K562 (cell line): ENCODE data around the gene HOXC12. TPM values are rescaled to one million over a fixed set of nuclear protein-coding genes. Genes with fewer than 3 reads are reported as not detected.

Experiments
- ATAC-seq: fragments of 200-7000 bp; cut with Tn5 transposase; 3 replicates; pipeline ENCODE4 v1.9.1; 2020; ENCODE audit warnings: moderate library complexity
- BruUV-seq: library from RNA; stranded (reverse); fragments of 400-500 nt; replicated peaks from 2 replicates; lab custom pipeline; 2021; lab: Mats Ljungman, UMichigan
- CTCF ChIA-PET: fragments of 300-600 bp; formaldehyde crosslinking; extraction: SDS; loops from one replicate; lab custom pipeline; 2021; ENCODE audit warnings: low intra/inter-chr PET ratio; lab: Yijun Ruan, JAX
- POLR2A ChIA-PET: fragments of 300-600, 350-650 bp; sonication (Branson Sonifier 250); formaldehyde crosslinking; extraction: SDS; loops from one replicate; lab custom pipeline; 2021; ENCODE audit warnings: antibody characterized with exemption, inconsistent platforms; lab: Yijun Ruan, JAX
- DNase-seq, 4 experiments: peaks; one replicate each; pipeline versions ENCODE4 v3.0.0 to v3.0.0-alpha.2; 2011 to 2018; ENCODE audit warnings: low spot score in 3 of 4, mixed read lengths in 3 of 4; ENCODE audit errors: extremely low read depth in 1 of 4
- FAIRE-seq: peaks from 2 replicates; lab custom pipeline; 2011; peaks lifted over from hg19 to GRCh38; lab: Jason Lieb, UNC
- H2AFZ ChIP-seq: 2 replicates; pipeline ENCODE4 v1.6.0; 2011; ENCODE audit warnings: low read depth, low read length, control low read depth, inconsistent platforms
- H3K27ac ChIP-seq: fragments of 200-600 bp; 3 replicates; pipeline ENCODE4 v1.8.0; 2011; ENCODE audit warnings: low read depth, mild to moderate bottlenecking, control low read depth, inconsistent platforms, low read length, moderate library complexity, mixed read lengths; ENCODE audit errors: extremely low read depth
- H3K27me3 ChIP-seq, 2 experiments: fragments of 300-600 bp in 1 of 2; 2 replicates in 1 of 2; 3 replicates in 1 of 2; pipeline versions ENCODE4 v1.6.0 to v1.8.0; 2011; ENCODE audit warnings: inconsistent platforms in 2 of 2, low read length in 2 of 2, mild to moderate bottlenecking in 1 of 2, mixed read lengths in 1 of 2, moderate library complexity in 1 of 2; ENCODE audit not compliant: control insufficient read depth in 2 of 2, insufficient read depth in 2 of 2
- H3K36me3 ChIP-seq: fragments of 300-600 bp; 3 replicates; pipeline ENCODE4 v1.8.0; 2011; ENCODE audit warnings: mild to moderate bottlenecking, low read length, inconsistent platforms; ENCODE audit not compliant: control insufficient read depth, insufficient read depth
- H3K4me1 ChIP-seq, 2 experiments: fragments of 200-600 bp in 1 of 2; replicated peaks in 1 of 2; 2 replicates in 1 of 2; 3 replicates in 1 of 2; pipeline versions ENCODE4 v1.5.1 to v1.8.0; 2011; ENCODE audit warnings: inconsistent platforms in 2 of 2, low read length in 2 of 2, mild to moderate bottlenecking in 1 of 2, mixed read lengths in 1 of 2, moderate library complexity in 1 of 2; ENCODE audit not compliant: control insufficient read depth in 2 of 2, insufficient read depth in 2 of 2
- H3K4me2 ChIP-seq: 2 replicates; pipeline ENCODE4 v1.6.1; 2011; ENCODE audit warnings: low read length, control low read depth, inconsistent platforms, mixed read lengths; ENCODE audit not compliant: insufficient read depth
- H3K4me3 ChIP-seq: fragments of 200-600 bp; sonication (generic), shearing (Covaris generic); 2 replicates; pipeline ENCODE4 v1.5.1; 2016; ENCODE audit warnings: control low read depth, inconsistent platforms
- H3K79me2 ChIP-seq: fragments of 200-600 bp; 3 replicates; pipeline ENCODE4 v1.8.0; 2011; ENCODE audit warnings: low read length, inconsistent platforms; ENCODE audit not compliant: control insufficient read depth, insufficient read depth
- H3K9ac ChIP-seq, 2 experiments: 2 replicates each; pipeline versions ENCODE4 v1.6.0 to v1.6.1; 2011; ENCODE audit warnings: low read depth in 2 of 2, low read length in 2 of 2, control low read depth in 1 of 2, inconsistent platforms in 1 of 2, mild to moderate bottlenecking in 1 of 2, mixed read lengths in 1 of 2; ENCODE audit not compliant: insufficient read depth in 1 of 2
- H3K9me1 ChIP-seq: one replicate; pipeline ENCODE4 v1.6.0; 2011; ENCODE audit warnings: inconsistent platforms, mild to moderate bottlenecking, low read length, moderate library complexity; ENCODE audit not compliant: control insufficient read depth, insufficient read depth
- H3K9me3 ChIP-seq: replicated peaks from 2 replicates; pipeline ENCODE4 v1.5.1; 2011; ENCODE audit warnings: low read depth, low read length, inconsistent platforms; ENCODE audit not compliant: control insufficient read depth, insufficient read depth
- H4K20me1 ChIP-seq: replicated peaks from 2 replicates; pipeline ENCODE4 v1.6.1; 2011; ENCODE audit warnings: low read length, inconsistent platforms, mixed read lengths; ENCODE audit not compliant: control insufficient read depth, insufficient read depth
- CBX2 ChIP-seq: fragments of 200-600 bp; sonication (generic); IDR thresholded peaks from one replicate; pipeline ENCODE4 v1.6.1; 2012; ENCODE audit warnings: mild to moderate bottlenecking, low read length, inconsistent platforms; ENCODE audit not compliant: insufficient read depth, poor library complexity, severe bottlenecking
- EWSR1 ChIP-seq: fragments of 450-650 bp; IDR thresholded peaks from 2 replicates; pipeline ENCODE4 v1.6.1; 2018; ENCODE audit warnings: borderline replicate concordance, mild to moderate bottlenecking, low read depth, moderate library complexity; ENCODE audit not compliant: partially characterized antibody
- ZBTB12 ChIP-seq: fragments of 250-450 bp; sonication (Bioruptor Pico); IDR thresholded peaks from 2 replicates; pipeline ENCODE4 v1.4.0; 2020
- WGBS: fragments of 100-300 bp; shearing (Covaris generic); methylation state at CpG from one replicate; pipeline ENCODE4 v1.1.6; 2016; ENCODE audit warnings: low coverage, mixed read lengths; ENCODE audit not compliant: insufficient coverage; ENCODE audit errors: missing lambda C conversion rate; 5-methylcytosine and 5-hydroxymethylcytosine counted together
- in situ Hi-C: fragments of 300-500 bp; cut with MboI; formaldehyde crosslinking; loops from 4 replicates; pipeline ENCODE4 v1.15.0; 2018; ENCODE audit warnings: inconsistent platforms, mixed read lengths
- intact Hi-C: fragments of 100-400 bp; cut with micrococcal nuclease; formaldehyde crosslinking; loops from 2 replicates; pipeline ENCODE4 v1.14.2; 2022
- polyA plus RNA-seq, 8 experiments: library from polyadenylated mRNA; depleted of rRNA in 4 of 8; stranded (reverse) in 5 of 8; unstranded in 3 of 8; fragments of >200 nt; fragmentation: Nextera tagmentation in 2 of 8; fragmentation: Illumina TruSeq in 1 of 8; extraction: Ambion mirVana in 2 of 8; extraction: Trizol in 1 of 8; gene quantifications; 2 replicates each; pipeline versions ENCODE4 v1.2.1 to v1.2.3, GENCODE V29; 2011 to 2014; ENCODE audit warnings: inconsistent platforms in 1 of 8, missing spikeins in 1 of 8
- total RNA-seq, 7 experiments: library from RNA; depleted of rRNA in 6 of 7; stranded (reverse); fragments of >200 nt in 6 of 7; fragmentation: Illumina TruSeq in 2 of 7; extraction: Trizol in 2 of 7; gene quantifications; 2 replicates each; pipeline versions ENCODE4 v1.2.1 to v1.2.3, GENCODE V29; 2011 to 2021; ENCODE audit warnings: low replicate concordance in 1 of 7

The HOXC12 gene
- total and polyA plus RNA-seq, 9 of the 15 experiments (the other 6 are each of a cell fraction or from before 2014, with no cell fraction given) = 0.04 to 0.36 (median 0.11) TPM; not detected in 1

- no peak for TF ChIP-seq EWSR1
- POLR2A ChIA-PET = interaction anchor here (0.9 to 1.9 kb wide), 4 partner anchors 12 to 248 kb away, joined by 3 to 11 read pairs (median 3); partner anchors contain the start of gene HOXC9
- peaks cover 2 to 25% of the 10 kb centered on the region in 2 experiments; a peak in 2 of 5 replicates for H3K4me1 ChIP-seq
- no TSS peak for BruUV-seq
- no peak for DNase-seq
- no peaks in the 10 kb centered on the region for H3K79me2 ChIP-seq
- H3K27ac ChIP-seq = no peak overlapping the region
- no peak overlapping the region for H3K4me2 ChIP-seq
- H3K9me3 ChIP-seq = no peaks in the 10 kb centered on the region
- intact Hi-C loops (no loop called here), in situ Hi-C loops (no loop called here)
- CTCF ChIA-PET = no interaction called here
- FAIRE-seq = no peak
- peaks cover 43 to 56% of the 10 kb centered on the region in 2 experiments for H3K27me3 ChIP-seq
- peaks cover 5% of the 10 kb centered on the region; the same call in 1 of the 2 replicates for H4K20me1 ChIP-seq
- no peak overlapping the region for H3K4me3 ChIP-seq
- peak overlapping the region in 1 of 2 experiments; percentile 76; a peak in 2 of 4 replicates for H3K9ac ChIP-seq
- 25% methylated on average over 18 of the region's 21 CpGs for WGBS
- no peaks in the 10 kb centered on the region for H3K36me3 ChIP-seq
- H2AFZ ChIP-seq = no peak overlapping the region
- H3K9me1 ChIP-seq = no peaks in the 10 kb centered on the region
- no peak for ATAC-seq
Observed at GRCh38 chr12:53976172-53976822, 21.6 kb downstream of the HOXC12 start.

DNA sequence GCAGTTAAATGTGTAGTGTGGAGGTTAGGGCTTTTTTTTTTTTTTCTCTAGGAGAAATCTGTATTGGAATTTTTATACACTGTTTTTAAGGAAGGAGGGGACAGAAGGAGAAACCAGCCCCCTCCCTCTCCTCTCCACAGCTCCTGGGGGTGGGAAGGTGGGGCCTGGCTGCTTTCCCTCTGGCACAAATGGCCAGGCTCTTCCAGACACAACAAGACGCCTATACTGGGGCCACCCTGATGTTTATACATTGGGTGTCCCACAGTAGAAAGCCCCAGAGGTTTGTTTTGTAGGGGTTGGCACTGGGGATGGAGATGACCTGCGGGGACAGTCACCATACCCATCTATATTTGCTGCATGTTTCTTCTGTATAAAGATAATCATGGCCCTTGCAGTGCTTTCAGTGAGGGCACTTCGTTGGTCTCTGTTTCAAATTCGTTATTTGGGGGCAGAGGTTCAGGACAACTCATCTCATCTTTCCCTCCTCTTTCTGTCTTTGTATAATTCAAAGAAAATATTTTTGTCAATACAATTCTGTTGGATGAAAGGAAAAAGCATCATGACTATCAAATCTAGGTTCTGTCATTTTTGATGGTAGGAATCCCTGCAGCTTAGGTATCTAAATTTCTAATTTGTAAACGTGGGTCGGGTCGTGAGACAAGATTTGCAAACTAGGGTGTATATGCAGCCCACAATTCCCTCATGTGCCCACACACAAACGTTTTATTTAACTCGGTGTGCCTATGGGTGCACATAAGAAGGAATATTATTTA is 22.3 kb downstream of the HOXC12 start:
- Histone ChIP-seq H2AFZ (no peak overlapping the region), H3K4me2 (no peak overlapping the region), H3K27me3 (peaks cover 45 to 55% of the 10 kb centered on the region in 2 experiments), H3K9ac (no peak overlapping the region), H3K9me1 (no peaks in the 10 kb centered on the region), H3K27ac (no peak overlapping the region), H3K9me3 (no peaks in the 10 kb centered on the region), H3K4me3 (no peak overlapping the region), H3K36me3 (no peaks in the 10 kb centered on the region), H3K79me2 (no peaks in the 10 kb centered on the region), H3K4me1 (peaks cover 2 to 27% of the 10 kb centered on the region in 2 experiments; a peak in 2 of 5 replicates), H4K20me1 (peaks cover 5% of the 10 kb centered on the region; the same call in 1 of the 2 replicates)
- FAIRE-seq (no peak), ATAC-seq (no peak), DNase-seq (no peak)
- BruUV-seq = no TSS peak
- POLR2A ChIA-PET = interaction anchor here (1.0 to 1.9 kb wide), 4 partner anchors 11 to 249 kb away, joined by 3 to 11 read pairs (median 4); partner anchors contain the start of gene HOXC9
- in situ Hi-C loops = no loop called here
- WGBS = 5% methylated on average over 9 of the region's 9 CpGs
- TF ChIP-seq ZBTB12 (CRISPR knock-in tag) = no peak
- TF ChIP-seq CBX2 = peak; percentile 82
- CTCF ChIA-PET = no interaction called here
- intact Hi-C loops = no loop called here
